CD4-positive, alpha-beta memory T cell (primary cell): ENCODE results near the gene ZFR. TPM values are rescaled to one million over a fixed set of nuclear protein-coding genes. Genes with fewer than 3 reads are reported as not detected.
"Not testable (repeated sequence)": the region's sequence is repeated elsewhere in the genome, so short reads cannot be mapped to it uniquely, and the experiment has no call there.

Source experiments
- CTCF ChIA-PET: fragments of 350-600 bp; sonication (Branson Sonifier 250); formaldehyde crosslinking; loops from one replicate; lab custom pipeline; 2021; ENCODE audit warnings: inconsistent platforms; ENCODE audit not compliant: partially characterized antibody; lab: Charles Lee
- POLR2A ChIA-PET: fragments of 350-600 bp; sonication (Branson Sonifier 250); formaldehyde crosslinking; loops from one replicate; lab custom pipeline; 2021; ENCODE audit not compliant: partially characterized antibody; lab: Charles Lee
- DNase-seq, 5 donors: peaks; one replicate each; pipeline versions ENCODE4 v3.0.0 to v3.0.0-alpha.2; 2020 to 2022; ENCODE audit warnings: mixed read lengths in 1 of 5
- H3K27ac ChIP-seq: one replicate; pipeline ENCODE4 v1.7.0; 2013; ENCODE audit warnings: low read depth, low read length
- H3K27me3 ChIP-seq: 2 replicates; pipeline ENCODE4 v1.7.0; 2013; ENCODE audit warnings: mild to moderate bottlenecking, low read length, moderate library complexity; ENCODE audit not compliant: insufficient read depth
- H3K36me3 ChIP-seq: 2 replicates; pipeline ENCODE4 v1.7.0; 2013; ENCODE audit warnings: mild to moderate bottlenecking, low read length, moderate library complexity; ENCODE audit not compliant: insufficient read depth
- H3K4me1 ChIP-seq: 2 replicates; pipeline ENCODE4 v1.7.0; 2013; ENCODE audit warnings: mild to moderate bottlenecking, low read length, moderate library complexity; ENCODE audit not compliant: insufficient read depth
- H3K4me3 ChIP-seq, 2 donors: one replicate each; pipeline ENCODE4 v1.7.0; 2013; ENCODE audit warnings: low read length in 2 of 2, mild to moderate bottlenecking in 1 of 2
- H3K9me3 ChIP-seq, 2 donors: one replicate each; pipeline ENCODE4 v1.7.0; 2013; ENCODE audit warnings: low read length in 2 of 2, control low read depth in 1 of 2; ENCODE audit not compliant: control insufficient read depth in 1 of 2
- H3K27ac Mint-ChIP-seq, 7 donors: one replicate each; pipeline ENCODE4 v1.8.0; 2020 to 2021; ENCODE audit warnings: mixed read lengths in 7 of 7, mild to moderate bottlenecking in 6 of 7, inconsistent platforms in 3 of 7, moderate library complexity in 3 of 7
- H3K27me3 Mint-ChIP-seq, 2 donors: one replicate each; pipeline ENCODE4 v1.8.0; 2020 to 2021; ENCODE audit warnings: mixed read lengths in 2 of 2
- H3K36me3 Mint-ChIP-seq, 2 donors: one replicate each; pipeline ENCODE4 v1.8.0; 2020 to 2021; ENCODE audit warnings: mixed read lengths in 2 of 2, inconsistent platforms in 1 of 2, mild to moderate bottlenecking in 1 of 2
- H3K4me1 Mint-ChIP-seq, 4 donors: one replicate each; pipeline ENCODE4 v1.8.0; 2020 to 2021; ENCODE audit warnings: mixed read lengths in 4 of 4, mild to moderate bottlenecking in 1 of 4
- H3K4me3 Mint-ChIP-seq, 8 donors: one replicate each; pipeline ENCODE4 v1.8.0; 2020 to 2021; ENCODE audit warnings: mixed read lengths in 8 of 8, mild to moderate bottlenecking in 7 of 8, moderate library complexity in 6 of 8, inconsistent platforms in 3 of 8
- H3K9me3 Mint-ChIP-seq, 8 donors: one replicate each; pipeline ENCODE4 v1.8.0; 2020 to 2021; ENCODE audit warnings: mixed read lengths in 8 of 8, mild to moderate bottlenecking in 5 of 8, inconsistent platforms in 3 of 8, moderate library complexity in 1 of 8
- intact Hi-C: fragments of 100-400 bp; cut with micrococcal nuclease; formaldehyde crosslinking; loops from one replicate; pipeline ENCODE4 v1.15.1; 2023
- polyA plus RNA-seq, 2 donors: library from polyadenylated mRNA; unstranded; fragments of 300-500 nt; fragmentation: Illumina TruSeq; gene quantifications; one replicate each; pipeline ENCODE4 v1.2.3, GENCODE V29; 2021
- total RNA-seq, 2 experiments: library from RNA; stranded (reverse); gene quantifications; one replicate each; pipeline ENCODE4 v1.2.3, GENCODE V29; 2021

The ZFR gene
- total and polyA plus RNA-seq, 4 experiments from 2014 or later, result 60.1 to 102 (median 72.3) TPM

GRCh38 chr5:32329395-32329834, 115.1 kb downstream of the ZFR start:
- Histone ChIP-seq H3K4me3 (no peak overlapping the region), H3K9me3 (no peaks in the 10 kb centered on the region), H3K36me3 (no peaks in the 10 kb centered on the region), H3K27ac (no peak overlapping the region), H3K4me1 (no peaks in the 10 kb centered on the region), H3K27me3 (no peaks in the 10 kb centered on the region)
- Mint-ChIP-seq H3K4me3 (no peak overlapping the region), H3K4me1 (peaks cover 0 to 4% (median 2%) of the 10 kb centered on the region in 4 donors), H3K36me3 (no peaks in the 10 kb centered on the region), H3K27me3 (peaks cover 0 to 3% of the 10 kb centered on the region in 2 donors), H3K9me3 (no peaks in the 10 kb centered on the region), H3K27ac (peak overlapping the region in 2 of 7 donors; percentile 72 to 79)
- intact Hi-C loops, result no loop called here
- CTCF ChIA-PET, result interaction anchor here (0.6 to 6.6 kb wide), 41 partner anchors 8 to 261 kb away, joined by 3 to 250 read pairs (median 4); partner anchors contain the start of gene GOLPH3
- peak in 4 of 5 donors; percentile 39 to 57 (median 48) for DNase-seq
- POLR2A ChIA-PET, result interaction anchor here (0.6 to 0.8 kb wide), 3 partner anchors 36 to 97 kb away, joined by 3 to 4 read pairs (median 4); no protein-coding TSS in a partner anchor

DNA sequence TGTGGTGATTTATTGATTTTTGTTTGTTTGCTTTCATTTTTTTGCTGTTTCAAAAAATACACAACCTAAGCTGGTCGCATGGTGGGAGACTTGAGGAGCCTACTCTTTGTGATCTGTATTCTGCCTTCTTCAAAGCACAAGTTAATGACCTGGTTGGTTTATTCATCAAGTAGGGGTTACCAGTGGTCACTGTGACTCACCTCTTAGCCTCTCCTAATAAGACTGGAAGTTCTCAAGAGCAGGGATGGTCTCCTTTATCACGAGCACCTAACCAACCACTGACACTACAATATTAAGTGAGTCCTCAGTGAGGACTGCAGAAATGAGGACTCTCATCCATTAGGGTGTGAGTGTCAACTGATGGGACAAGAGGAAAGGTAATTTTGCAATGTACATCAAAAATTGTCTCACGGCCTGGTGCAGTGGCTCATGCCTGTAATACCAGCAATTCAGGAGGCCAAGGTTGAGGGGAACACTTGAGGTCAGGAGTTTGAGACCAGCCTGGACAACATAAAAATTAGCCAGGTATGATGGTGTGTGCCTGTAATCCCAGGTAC, 118.2 kb downstream of the ZFR start:
- Histone ChIP-seq H3K27me3 (no peaks in the 10 kb centered on the region), H3K9me3 (peaks cover 0 to 6% of the 10 kb centered on the region in 2 donors), H3K36me3 (no peaks in the 10 kb centered on the region), H3K27ac (no peak overlapping the region), H3K4me3 (no peak overlapping the region), H3K4me1 (no peaks in the 10 kb centered on the region)
- peaks cover 0 to 9% (median 5%) of the 10 kb centered on the region in 8 donors for H3K9me3 Mint-ChIP-seq
- H3K4me3 Mint-ChIP-seq, result no peak overlapping the region
- ChIA-PET CTCF (interaction anchor here (1.7 to 6.6 kb wide), 2 partner anchors 94 kb away, joined by 6 to 250 read pairs; no protein-coding TSS in a partner anchor), POLR2A (no interaction called here)
- no peak overlapping the region for H3K27ac Mint-ChIP-seq
- no peaks in the 10 kb centered on the region for H3K27me3 Mint-ChIP-seq
- DNase-seq, result no peak
- intact Hi-C loops, result no loop called here
- peaks cover 3 to 5% of the 10 kb centered on the region in 2 donors for H3K36me3 Mint-ChIP-seq
- H3K4me1 Mint-ChIP-seq, result peaks cover 0 to 4% (median 2%) of the 10 kb centered on the region in 4 donors

GRCh38 chr5:32325616-32326015, 118.9 kb downstream of the ZFR start:
- ChIA-PET POLR2A (no interaction called here), CTCF (interaction anchor here (0.7 to 2.9 kb wide), 3 partner anchors 40 to 93 kb away, joined by 3 to 7 read pairs (median 6); no protein-coding TSS in a partner anchor)
- intact Hi-C loops, result no loop called here
- Mint-ChIP-seq H3K27ac (no peak overlapping the region), H3K4me1 (peaks cover 0 to 4% (median 2%) of the 10 kb centered on the region in 4 donors), H3K9me3 (peaks cover 0 to 9% (median 5%) of the 10 kb centered on the region in 8 donors), H3K36me3 (peaks cover 3 to 5% of the 10 kb centered on the region in 2 donors), H3K4me3 (no peak overlapping the region), H3K27me3 (no peaks in the 10 kb centered on the region)
- no peaks in the 10 kb centered on the region for H3K27me3 ChIP-seq
- H3K36me3 ChIP-seq, result no peaks in the 10 kb centered on the region
- H3K9me3 ChIP-seq, result peaks cover 0 to 6% of the 10 kb centered on the region in 2 donors
- H3K4me3 ChIP-seq, result no peak overlapping the region
- no peak overlapping the region for H3K27ac ChIP-seq
- DNase-seq, result no peak
- no peaks in the 10 kb centered on the region for H3K4me1 ChIP-seq

GRCh38 chr5:32325062-32325461, 119.5 kb downstream of the ZFR start:
- Histone ChIP-seq H3K27me3 (no peaks in the 10 kb centered on the region), H3K36me3 (no peaks in the 10 kb centered on the region), H3K4me1 (no peaks in the 10 kb centered on the region), H3K4me3 (no peak overlapping the region), H3K9me3 (peaks cover 0 to 6% of the 10 kb centered on the region in 2 donors), H3K27ac (no peak overlapping the region)
- POLR2A ChIA-PET, result no interaction called here
- CTCF ChIA-PET, result interaction anchor here (0.7 to 2.9 kb wide), 3 partner anchors 40 to 93 kb away, joined by 3 to 7 read pairs (median 6); no protein-coding TSS in a partner anchor
- intact Hi-C loops, result no loop called here
- Mint-ChIP-seq H3K27me3 (no peaks in the 10 kb centered on the region), H3K27ac (peak overlapping the region in 1 of 7 donors; percentile 22), H3K36me3 (peaks cover 3 to 5% of the 10 kb centered on the region in 2 donors), H3K9me3 (peaks cover 0 to 9% (median 5%) of the 10 kb centered on the region in 8 donors), H3K4me1 (peaks cover 0 to 4% (median 2%) of the 10 kb centered on the region in 4 donors), H3K4me3 (no peak overlapping the region)
- no peak for DNase-seq

- Histone ChIP-seq H3K36me3 (no peaks in the 10 kb centered on the region), H3K4me3 (no peak overlapping the region), H3K27ac (no peak overlapping the region), H3K9me3 (peaks cover 0 to 6% of the 10 kb centered on the region in 2 donors), H3K27me3 (no peaks in the 10 kb centered on the region), H3K4me1 (no peaks in the 10 kb centered on the region)
- Mint-ChIP-seq H3K27ac (peak overlapping the region in 1 of 7 donors; percentile 35), H3K9me3 (peaks cover 0 to 9% (median 5%) of the 10 kb centered on the region in 8 donors), H3K27me3 (no peaks in the 10 kb centered on the region), H3K4me3 (no peak overlapping the region), H3K36me3 (peaks cover 3 to 5% of the 10 kb centered on the region in 2 donors), H3K4me1 (no peaks in the 10 kb centered on the region)
- CTCF ChIA-PET, result interaction anchor here (2.9 kb wide), 1 partner anchor 89 kb away, joined by 7 read pairs; no protein-coding TSS in a partner anchor
- DNase-seq, result no peak
- POLR2A ChIA-PET, result no interaction called here
- intact Hi-C loops, result no loop called here
These were observed 120.8 kb downstream of the ZFR start for GRCh38 chr5:32323741-32324140.

DNA sequence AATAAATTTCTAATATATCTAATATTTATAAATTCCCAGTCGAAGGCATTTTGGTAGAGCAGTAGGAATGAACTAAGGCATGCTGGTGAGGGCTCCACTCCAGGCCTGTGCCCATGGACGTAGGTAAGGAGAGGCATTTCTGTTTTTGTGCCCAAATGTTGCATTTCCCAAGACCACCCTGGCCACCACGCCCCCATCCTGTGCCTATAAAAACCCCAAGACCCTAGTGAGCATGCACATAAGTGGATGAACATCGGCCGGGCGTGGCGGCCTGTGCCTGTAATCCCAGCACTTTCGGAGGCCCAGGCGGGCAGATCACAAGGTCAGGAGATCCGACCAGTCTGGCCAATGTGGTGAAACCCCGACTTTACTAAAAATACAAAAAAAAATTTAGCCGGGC, 121.7 kb downstream of the ZFR start:
- Mint-ChIP-seq H3K27ac (no peak overlapping the region), H3K4me3 (no peak overlapping the region), H3K9me3 (peaks cover 0 to 9% (median 5%) of the 10 kb centered on the region in 8 donors), H3K4me1 (no peaks in the 10 kb centered on the region), H3K36me3 (peaks cover 3 to 5% of the 10 kb centered on the region in 2 donors), H3K27me3 (no peaks in the 10 kb centered on the region)
- intact Hi-C loops, result no loop called here
- no peak for DNase-seq
- Histone ChIP-seq H3K4me1 (no peaks in the 10 kb centered on the region), H3K36me3 (no peaks in the 10 kb centered on the region), H3K27me3 (no peaks in the 10 kb centered on the region), H3K9me3 (peaks cover 0 to 6% of the 10 kb centered on the region in 2 donors), H3K27ac (no peak overlapping the region), H3K4me3 (no peak overlapping the region)
- ChIA-PET CTCF (interaction anchor here (2.9 kb wide), 1 partner anchor 88 kb away, joined by 7 read pairs; no protein-coding TSS in a partner anchor), POLR2A (interaction anchor here (0.6 kb wide), 1 partner anchor 45 kb away, joined by 3 read pairs; no protein-coding TSS in a partner anchor)

GRCh38 chr5:32321787-32322186, 122.8 kb downstream of the ZFR start:
- H3K4me1 Mint-ChIP-seq, H3K27me3 Mint-ChIP-seq, H3K27ac ChIP-seq, H3K9me3 ChIP-seq, H3K4me1 ChIP-seq, H3K27ac Mint-ChIP-seq, H3K4me3 Mint-ChIP-seq, H3K36me3 ChIP-seq, H3K27me3 ChIP-seq, POLR2A ChIA-PET, DNase-seq, intact Hi-C loops, H3K4me3 ChIP-seq, H3K9me3 Mint-ChIP-seq, H3K36me3 Mint-ChIP-seq: not testable (repeated sequence)
- CTCF ChIA-PET, result interaction anchor here (0.8 to 1.2 kb wide), 3 partner anchors 8 to 291 kb away, joined by 3 to 4 read pairs (median 4); no protein-coding TSS in a partner anchor
